Tibial nerve (tissue), 3 donors: Measurements from ENCODE around the gene MRPS10.

Experiments
- CTCF ChIP-seq, 5 experiments: fragments of 200-600 bp in 3 of 5; fragments of 450-650 bp in 2 of 5; sonication (generic) in 3 of 5; IDR thresholded peaks; one replicate each; pipeline ENCODE4 v1.5.1; 2016 to 2019; ENCODE audit warnings: antibody characterized with exemption in 5 of 5, mild to moderate bottlenecking in 3 of 5, moderate library complexity in 2 of 5
- POLR2A ChIP-seq, 2 donors: fragments of 450-650 bp; IDR thresholded peaks; one replicate each; pipeline ENCODE4 v1.6.1; 2017; ENCODE audit warnings: antibody characterized with exemption in 2 of 2, mild to moderate bottlenecking in 2 of 2, moderate library complexity in 2 of 2

- TF ChIP-seq POLR2A (IDR thresholded peaks at IDR 0.05): no peak
- no peak for TF ChIP-seq CTCF (IDR thresholded peaks at IDR 0.05)
Measured at GRCh38 chr6:42255050-42255449, 37.4 kb upstream of the MRPS10 start.
